ENCODE results near the gene CTU2. TPM values are rescaled to one million over a fixed set of nuclear protein-coding genes. Genes with fewer than 3 reads are reported as not detected.

CTU2 gene
- total RNA-seq, 1 donor from 2014 or later, result 8.3 TPM

DNA sequence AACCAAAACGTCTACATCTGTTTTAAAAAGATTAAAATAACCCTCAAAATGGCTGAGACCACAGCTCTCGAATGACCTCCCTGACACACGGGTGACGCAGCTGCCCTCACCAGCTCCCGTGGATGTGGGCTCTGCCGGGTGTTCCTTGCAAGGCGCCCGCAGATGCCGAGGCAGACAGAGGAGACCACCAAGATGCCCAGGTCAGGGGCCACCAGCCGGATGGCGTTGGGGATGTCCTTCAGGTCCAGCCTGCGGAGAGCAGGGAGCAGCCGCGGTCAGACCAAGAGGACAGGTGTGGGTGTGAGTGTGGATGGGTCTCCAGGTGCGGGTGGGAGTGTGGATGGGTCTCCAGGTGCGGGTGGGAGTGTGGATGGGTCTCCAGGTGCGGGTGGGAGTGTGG lies 35.1 kb downstream of the CTU2 start:
- no peak for DNase-seq (ENCODE audit: low spot score)
- ATAC-seq, result no peak

DNA sequence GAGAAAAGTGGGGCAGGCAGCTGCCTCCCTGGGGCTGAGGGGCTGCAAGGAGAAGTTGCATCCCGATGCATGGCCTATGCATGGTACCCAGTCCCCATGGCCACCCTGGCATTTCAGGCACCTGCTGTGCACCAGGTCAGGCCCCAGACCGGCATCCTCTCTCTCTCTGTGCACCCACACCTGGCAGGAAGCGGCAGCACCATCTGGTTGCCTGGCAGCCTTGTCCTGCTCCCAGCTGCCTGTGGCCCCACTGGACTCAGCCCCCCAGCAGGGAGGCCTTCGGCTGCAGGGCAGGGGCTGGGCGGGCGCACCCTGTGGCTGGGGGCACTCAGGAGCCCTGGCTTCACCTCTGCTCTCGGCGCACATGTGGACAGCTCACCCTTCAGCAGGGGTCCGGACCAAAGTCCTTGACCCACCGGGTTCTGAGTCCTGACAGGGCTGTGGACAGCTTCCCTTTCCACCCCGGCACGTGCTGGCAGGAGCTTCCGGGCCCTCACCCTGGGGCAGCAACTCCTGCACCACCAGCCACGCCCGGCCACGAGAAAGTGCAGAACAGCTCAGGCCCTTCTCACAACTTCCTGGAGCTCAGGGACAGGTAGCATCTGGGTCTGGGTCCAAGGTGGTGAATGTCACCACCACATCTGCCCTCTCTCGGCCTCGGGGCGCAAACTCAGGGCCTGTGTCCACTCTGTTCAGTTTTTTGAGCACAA lies 36.7 kb downstream of the CTU2 start:
- DNase-seq (ENCODE audit: low spot score) (no peak), ATAC-seq (no peak)

DNA sequence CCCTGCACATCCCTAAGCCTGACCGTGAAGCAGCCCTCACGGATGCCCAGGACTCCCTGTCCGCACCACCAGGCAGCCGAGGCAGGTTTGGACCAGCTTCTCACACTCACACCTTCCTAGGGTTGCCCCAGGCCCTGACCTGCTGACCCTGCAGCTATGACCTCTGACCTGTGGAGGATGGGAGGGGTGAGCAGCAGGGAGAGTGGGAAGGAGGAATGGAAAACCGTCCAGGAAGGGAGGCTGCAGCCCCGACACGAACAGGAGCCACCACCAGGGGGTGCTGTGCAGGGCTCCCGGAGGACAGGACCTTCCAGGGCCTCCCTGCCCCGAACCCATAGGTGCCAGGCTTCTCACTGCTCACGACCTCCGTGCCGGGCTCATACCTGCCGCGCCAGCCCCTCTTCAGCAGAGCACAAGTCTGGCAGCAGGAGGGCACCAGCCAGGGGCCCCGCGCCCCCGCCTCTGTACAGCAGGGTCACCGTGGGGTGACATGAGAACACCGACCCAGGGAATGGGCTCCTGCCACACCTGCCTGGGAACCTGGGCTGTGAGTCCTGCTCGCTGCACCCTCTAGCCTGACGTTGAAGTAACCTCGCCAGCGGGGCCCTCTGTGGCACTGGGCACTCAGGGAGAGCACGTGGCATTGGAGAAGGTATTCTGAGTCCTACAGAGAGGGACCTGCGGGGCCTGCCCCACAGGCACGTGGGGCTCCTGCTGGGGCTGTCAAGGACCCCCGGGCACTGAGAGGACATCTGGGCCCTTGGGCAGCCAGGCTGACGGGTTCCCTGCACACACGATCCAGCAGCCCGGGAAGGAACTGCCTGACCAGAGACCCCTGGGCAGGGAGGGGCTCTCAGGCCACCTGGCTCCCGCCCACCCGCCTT lies 37.6 kb downstream of the CTU2 start:
- peak; percentile 80 for DNase-seq (ENCODE audit: low spot score)
- ATAC-seq, result peak; percentile 86

DNA sequence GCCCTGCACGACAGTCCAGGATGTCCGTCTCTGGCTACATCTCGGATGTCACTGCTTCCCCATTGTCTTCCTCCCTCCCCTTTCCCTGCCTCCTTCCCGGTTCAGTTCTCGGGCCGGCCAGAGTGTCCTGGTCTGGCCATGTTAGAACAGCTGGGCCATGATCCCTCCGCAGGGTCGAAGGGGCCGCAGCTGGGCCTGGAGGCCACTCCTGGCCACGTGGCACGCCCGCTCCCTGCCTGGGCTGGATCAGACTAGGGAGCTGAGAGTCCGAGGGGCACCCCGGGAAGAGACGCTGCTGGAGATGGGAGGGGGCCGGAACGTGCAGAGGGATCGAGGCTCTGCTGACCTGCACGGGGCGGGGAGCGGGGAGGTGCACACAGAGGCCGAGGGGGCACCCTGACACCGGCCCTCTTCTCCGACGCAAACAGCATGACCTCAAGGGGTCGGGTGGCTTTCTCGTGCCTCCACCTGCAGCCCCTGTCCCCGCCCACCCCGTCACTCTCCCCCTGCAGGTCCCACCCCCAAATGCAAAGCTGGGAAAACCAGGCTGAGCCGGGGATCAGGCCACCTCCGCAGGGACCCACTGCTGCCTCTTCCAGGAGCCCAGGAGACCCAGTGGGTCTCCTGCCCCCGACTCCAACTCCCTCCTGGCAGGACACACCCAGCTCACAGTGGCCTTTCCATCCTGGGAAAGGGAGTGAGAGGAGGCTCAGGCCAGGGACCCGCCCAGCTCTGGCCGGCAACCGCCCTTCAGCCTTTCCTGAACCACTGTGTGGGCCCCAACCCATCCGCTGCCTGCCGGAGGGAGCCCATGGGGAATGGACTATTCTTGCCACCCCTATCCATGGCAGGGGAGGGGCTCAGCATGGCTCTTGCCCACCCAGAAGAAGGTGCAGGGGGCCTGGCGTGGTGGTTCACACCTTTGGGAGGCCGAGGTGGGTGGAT lies 38.5 kb downstream of the CTU2 start:
- ATAC-seq, result no peak
- DNase-seq (ENCODE audit: low spot score), result no peak

DNA sequence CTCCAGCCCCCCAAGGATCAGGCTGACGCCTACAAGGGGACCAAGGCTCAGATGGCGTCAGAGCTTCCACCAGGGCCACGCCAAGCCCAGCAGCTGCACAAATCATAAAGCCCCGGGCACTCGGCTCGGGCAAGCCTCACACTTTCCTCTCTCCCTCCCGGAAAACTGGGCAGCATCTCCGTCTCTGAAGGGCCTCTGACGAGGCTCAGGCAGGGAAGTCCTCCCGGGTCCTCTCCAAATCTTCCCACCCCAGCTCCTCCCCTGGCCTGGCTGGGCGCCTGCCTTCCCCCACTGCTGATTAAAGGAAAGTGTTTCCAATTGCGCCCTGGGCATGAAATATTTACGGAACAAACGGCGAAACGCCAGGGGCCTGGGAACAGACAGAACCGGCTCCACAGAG lies 40.2 kb downstream of the CTU2 start:
- ATAC-seq (no peak), DNase-seq (ENCODE audit: low spot score) (no peak)

DNA sequence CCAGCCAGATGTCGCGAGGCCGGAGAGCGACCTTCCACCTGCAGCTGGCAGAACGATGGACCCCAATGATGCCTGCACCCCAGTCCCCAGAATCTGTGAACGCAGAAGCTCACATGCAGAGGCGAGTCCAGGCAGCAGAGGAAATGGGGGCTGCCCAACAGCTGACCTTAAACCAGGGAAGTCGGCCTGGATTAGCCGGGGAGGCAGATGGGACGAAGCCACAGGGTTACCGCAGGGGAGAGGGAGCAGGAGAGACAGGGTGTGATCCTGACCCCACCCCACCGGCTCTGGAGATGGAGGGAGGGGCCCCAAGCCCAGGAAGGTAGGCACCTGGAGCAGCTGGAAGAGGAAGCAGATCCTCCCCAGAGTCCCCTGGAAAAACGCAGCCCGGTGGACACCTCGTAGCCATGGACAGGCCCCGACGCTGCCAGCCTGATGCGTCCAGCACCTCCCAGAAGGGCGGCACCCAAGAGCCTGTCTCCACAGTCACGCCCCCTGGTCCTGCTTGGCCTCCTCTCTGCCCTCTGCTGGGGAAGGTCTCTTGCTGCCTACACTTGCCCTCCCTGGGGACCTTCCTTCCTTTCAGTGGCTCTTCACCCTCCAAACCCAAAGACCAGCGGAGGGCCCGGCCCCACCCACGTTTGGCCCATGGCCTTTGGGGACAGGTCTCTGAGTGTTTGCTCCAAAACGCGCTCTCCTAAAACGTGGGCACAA lies 41.4 kb downstream of the CTU2 start:
- DNase-seq (ENCODE audit: low spot score), result no peak
- peak; percentile 80 for ATAC-seq

DNA sequence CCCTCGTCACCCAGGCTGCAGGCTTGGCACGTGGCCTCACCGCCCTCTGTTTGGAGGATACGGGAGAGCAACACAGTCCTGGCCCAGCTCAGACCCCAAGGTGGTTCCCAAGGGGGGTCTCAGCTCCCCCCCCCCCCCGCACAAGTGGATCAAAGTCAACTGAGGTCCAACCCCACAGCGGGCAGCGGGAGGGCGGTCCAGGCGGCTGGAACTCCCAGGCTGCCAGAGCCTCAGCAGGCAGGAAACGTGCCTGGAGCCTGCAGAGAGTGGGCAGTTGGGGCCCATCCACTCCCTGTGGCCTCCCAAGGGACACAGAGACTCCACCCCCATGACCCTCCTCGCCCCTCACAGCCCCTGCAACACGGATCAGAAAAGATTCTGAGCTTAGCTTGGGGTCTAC lies 42.1 kb downstream of the CTU2 start:
- ATAC-seq (no peak), DNase-seq (ENCODE audit: low spot score) (no peak)

DNA sequence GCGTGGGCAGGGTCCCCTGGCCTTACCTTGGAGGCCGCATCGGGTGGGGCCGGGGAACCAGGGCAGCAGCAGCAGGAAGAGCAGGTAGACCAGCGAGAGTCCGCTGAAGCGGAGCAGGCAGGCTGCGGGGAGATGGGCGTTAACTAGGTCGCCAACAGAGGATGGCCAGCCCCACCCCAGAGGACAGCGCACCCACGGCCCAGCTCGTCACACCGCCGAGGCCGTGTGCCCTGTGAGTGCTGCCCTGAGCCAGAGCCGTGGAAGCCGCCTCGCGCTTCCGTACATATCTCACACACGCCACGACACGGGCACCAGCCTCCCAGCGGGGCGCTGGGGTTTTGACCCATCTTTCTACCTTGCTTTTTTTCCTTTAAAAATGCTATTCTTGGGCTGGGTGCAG lies 43.1 kb downstream of the CTU2 start:
- ATAC-seq (no peak), DNase-seq (ENCODE audit: low spot score) (no peak)

DNA sequence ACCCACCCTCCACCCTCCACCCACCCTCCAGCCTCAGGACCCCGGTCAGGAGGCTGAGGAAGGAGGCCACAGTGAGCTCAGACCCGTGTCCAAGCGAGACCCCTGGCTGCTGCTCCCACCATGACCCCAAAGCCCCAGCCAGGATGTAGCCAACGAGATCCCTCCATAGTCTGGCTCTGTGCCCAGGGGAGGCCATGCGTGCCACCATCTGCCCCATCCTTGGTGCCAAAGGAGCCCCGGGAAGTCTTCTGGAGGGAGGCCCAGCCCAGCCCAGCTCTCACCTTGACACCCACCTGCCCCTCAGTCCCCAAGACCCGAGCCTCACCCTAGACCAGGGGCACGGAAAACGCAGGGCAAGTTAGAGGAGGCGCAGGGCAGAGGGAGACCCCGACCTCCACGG lies 44.6 kb downstream of the CTU2 start:
- ATAC-seq, result no peak
- DNase-seq (ENCODE audit: low spot score), result no peak

DNA sequence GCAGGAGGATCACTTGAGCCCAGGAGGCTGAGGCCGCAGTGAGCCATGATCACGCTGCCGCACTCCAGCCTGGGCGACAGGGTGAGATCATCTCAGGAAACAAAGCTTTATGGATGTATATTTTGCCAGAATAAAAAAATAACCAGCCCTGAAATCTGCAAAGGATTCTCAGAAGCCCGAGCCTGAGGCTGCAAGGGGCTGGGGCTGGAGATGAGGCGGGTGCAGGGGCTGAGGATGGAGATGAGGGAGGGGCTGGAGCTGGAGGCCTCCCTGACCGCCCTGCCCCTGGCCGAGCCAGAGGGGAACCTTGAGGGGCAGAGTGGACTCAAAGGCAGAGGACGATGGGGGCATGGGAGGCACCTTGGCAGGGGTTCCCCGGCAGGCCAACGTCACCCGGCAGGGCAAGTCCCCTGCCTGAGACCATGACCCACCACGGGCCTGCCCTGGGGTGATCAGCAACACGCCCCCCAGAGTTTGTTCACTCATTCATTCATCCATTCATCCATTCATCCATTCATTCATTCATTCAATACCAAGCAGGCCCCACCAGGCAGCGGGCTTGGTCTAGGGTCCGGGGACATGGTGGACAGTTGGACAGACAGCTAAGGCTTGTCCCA lies 46.2 kb downstream of the CTU2 start:
- DNase-seq (ENCODE audit: low spot score), result no peak
- ATAC-seq, result no peak

DNA sequence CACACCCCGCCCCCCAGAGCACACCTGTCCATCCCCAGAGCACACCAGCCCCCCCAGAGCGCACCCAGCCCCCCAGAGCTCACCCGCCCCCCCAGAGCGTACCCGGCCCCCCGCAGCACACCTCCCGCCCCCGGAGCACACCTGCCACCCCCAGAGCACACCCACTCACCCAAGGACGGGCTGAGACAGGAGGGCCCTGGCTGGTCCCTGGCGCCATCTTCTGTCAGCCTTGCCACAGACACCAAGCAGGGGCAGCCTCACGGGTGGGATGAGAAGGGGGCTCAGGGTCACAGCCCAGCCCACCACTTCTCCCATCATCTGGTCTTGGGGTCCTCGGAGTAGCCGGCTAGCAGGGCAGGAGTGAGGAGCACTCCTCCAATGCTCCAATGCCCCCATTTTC lies 46.9 kb downstream of the CTU2 start:
- DNase-seq (ENCODE audit: low spot score) (no peak), ATAC-seq (no peak)

DNA sequence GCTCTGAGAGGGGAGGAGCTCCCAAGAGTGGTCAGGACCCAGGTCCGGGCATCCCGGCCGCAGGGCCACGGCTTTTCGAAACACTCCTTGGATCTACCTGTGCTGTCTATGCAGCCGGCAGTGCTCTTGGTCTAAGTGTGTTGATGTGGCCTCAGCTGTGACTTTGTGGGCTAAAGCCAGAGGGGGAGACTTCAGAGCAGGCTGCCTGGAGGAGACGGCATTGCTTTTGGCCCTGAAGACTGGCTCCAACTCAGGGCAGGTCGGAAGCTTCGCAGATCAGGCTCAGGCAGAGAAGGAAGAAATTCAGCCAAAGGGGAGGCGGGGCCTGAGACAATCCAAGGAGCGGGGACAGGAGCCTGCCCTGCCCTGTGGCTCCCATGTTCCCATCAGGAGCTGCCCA lies 47.3 kb downstream of the CTU2 start:
- no peak for ATAC-seq
- no peak for DNase-seq (ENCODE audit: low spot score)

DNA sequence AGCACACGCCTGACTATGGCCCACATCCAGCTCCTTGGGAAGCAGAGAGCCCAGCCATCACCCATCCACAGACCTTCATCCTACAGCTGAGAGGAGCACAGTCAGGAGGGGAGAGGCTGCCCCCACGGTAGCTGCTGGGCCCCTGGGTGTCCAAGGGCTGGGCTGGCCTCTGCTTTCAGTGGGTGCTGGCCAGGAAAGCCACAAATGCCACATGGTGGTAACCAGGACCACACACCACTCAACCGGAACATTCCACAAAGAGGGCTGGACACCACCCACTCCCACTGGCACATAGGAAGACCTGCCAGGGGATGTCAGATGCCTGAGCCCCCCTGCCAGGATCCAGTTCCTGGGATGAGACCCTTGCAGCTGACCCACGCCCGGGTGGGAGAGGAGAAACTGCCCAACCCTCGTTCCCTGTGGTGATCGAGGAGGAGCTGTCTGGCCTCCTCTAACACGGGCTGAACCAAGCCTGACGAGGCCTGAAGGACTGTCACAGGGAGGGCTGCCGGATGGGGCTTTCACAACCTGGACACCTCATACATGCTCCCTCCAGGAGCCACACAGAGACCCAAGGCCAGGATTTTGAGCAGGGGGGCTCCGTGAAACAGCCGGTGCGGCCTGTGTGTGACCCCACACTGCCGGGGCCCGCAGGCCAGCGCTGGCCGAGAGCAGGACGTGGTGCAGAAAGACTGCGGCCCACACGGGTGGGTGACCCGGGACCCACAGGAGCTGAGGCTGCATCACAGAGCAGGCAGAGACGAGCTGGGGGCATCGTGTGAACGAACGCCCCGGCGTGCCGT lies 48.0 kb downstream of the CTU2 start:
- ATAC-seq (no peak), DNase-seq (ENCODE audit: low spot score) (no peak)

DNA sequence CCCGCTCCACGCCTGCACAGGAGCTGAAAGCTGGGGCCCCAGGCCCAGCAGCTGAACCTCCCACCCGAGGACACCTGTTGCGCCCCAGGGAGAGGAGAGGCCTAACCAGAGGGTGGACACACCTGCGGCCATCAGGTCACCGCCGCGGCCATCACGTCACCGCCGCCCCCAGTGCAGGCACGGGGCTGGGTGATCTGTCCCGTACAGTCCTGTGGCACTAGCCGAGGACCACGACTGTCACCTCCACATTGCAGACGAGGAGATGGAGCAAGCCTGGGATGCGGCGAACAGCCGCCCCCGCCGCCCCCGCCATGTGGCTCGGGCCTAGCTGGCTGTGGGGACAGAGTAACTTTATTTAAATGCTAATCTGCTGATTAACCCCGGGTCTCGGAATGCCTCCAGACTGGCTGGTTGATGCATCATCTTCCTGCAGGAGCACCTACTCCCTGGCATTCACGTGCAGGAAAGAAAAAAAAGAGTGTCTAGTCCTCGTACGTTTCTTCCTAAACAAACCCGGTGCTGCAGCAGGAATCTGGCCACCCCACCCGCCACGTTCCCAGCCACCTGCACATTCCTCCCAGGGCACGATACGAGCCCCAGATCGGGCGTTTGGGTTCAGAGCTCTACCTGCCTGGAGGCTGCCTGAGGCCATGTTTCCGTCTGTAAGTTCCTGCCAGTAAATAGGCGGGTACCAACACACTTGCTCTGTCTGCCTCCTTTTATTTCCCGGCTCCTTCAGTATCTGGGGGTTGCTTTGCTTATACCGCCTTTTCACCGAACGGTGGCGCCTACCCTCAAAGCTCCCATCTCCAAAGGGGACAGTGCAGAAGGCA lies 48.8 kb downstream of the CTU2 start:
- no peak for DNase-seq (ENCODE audit: low spot score)
- ATAC-seq, result no peak

DNA sequence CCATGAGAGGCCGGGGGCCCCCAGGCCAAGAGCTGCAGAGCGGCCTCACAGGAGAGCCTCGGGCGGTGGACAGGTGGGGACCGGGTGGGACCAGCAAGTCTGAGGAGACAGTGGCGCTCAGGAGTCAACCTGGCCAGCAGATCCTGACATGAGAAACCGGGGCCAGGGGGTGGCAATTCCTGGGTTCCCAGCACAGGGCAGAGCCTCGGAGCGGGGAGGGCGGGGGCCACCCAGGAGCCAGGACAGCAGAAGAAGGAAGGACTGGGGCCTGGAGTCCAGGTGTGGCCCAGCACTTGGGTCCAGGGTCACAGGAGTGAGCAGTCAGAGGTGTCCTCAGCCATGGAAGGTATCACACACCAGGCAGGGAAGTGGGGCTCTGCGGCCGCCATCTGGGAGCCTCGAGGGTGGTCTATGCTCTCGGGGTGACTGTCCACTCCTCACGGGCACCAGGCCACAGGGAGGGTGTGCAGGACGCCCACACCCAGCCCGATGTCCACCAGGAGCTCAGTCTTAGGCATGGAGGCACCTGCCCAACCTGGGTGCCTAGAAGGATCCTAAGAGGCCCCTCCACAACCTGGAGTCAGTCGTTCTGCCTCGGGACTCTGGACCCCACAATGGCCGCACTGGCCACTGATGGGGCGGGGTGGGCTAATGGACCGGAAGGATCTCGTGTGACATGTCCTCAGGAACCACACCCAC lies 49.6 kb downstream of the CTU2 start:
- DNase-seq (ENCODE audit: low spot score), result no peak
- ATAC-seq, result no peak

DNA sequence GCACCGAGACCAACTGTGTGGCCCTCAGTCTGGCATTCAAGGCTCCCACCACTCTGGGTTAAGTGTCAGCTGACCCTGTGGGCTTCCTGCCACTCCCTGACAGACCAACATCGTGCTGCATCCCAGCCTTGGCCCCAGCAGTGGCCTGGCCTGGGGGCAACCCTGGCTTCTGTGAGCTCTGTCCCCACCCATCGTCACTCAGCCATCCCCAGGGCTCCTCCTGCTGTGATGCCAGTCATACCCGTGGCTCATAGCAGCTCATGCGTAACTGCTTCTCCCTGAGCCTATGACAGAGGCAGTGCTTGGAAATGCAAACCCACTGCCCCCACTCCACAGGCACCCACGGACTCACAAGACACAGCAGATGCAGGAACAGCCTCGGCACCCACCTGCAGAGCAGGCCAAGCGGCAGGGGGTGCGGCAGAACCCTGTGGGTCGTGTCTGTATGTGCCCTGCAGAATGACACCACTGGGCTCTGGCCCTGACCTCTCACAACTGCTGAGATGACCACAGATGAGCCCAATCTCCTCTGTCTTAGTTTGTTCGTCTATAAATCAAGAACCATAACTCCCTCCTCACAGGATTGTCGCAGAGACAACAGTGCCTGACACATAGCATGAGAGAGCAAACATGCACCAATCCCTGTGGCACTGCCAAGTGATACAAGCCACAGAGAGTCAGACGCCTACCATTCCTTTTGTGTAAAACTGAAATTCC lies 52.1 kb downstream of the CTU2 start:
- DNase-seq (ENCODE audit: low spot score) (no peak), ATAC-seq (no peak)

DNA sequence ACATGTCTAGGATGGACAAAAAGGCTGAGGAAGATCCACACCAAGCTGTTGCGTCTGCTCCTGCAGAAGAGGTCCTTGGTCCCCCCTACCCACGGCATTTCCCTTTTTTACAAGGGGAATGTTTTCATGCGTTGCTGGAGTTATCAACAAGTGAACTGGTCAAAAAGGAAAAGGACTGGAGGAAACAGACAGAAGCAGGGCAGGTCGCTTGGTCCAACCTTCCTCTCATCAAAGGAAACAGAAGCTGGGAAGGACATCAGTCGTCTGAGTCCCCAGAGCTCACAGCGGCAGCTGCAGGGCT lies 52.6 kb downstream of the CTU2 start:
- no peak for ATAC-seq
- no peak for DNase-seq (ENCODE audit: low spot score)
